ENCODE results near the gene PERCC1. TPM values are rescaled to one million over a fixed set of nuclear protein-coding genes. Genes with fewer than 3 reads are reported as not detected.

The PERCC1 gene
- total RNA-seq, 1 experiment from 2014 or later = not detected

- H3K27ac ChIP-seq (ENCODE audit: low read length) = no peak overlapping the region
- ChIA-PET POLR2A (ENCODE audit: unreplicated experiment) (no interaction called here), CTCF (interaction anchor here (0.6 kb wide), 1 partner anchor 168 kb away, joined by 4 read pairs; no protein-coding TSS in a partner anchor)
- no peaks in the 10 kb centered on the region for H3K36me3 ChIP-seq (ENCODE audit: low read depth, low read length)
- no peak overlapping the region for H3K4me3 ChIP-seq (ENCODE audit: low read length)
- DNase-seq (no peak), ATAC-seq (no peak)
- TF ChIP-seq EZH2 (IDR thresholded peaks at IDR 0.05; ENCODE audit: low read length, unreplicated experiment) (no peak), EZH2phosphoT487 (IDR thresholded peaks at IDR 0.05; ENCODE audit: borderline replicate concordance, low read length) (no peak), CTCF (conservative IDR thresholded peaks at IDR 0.05; ENCODE audit: low read depth, low read length) (no peak)
- no peak overlapping the region for H2AFZ ChIP-seq (ENCODE audit: low read length)
- no peaks in the 10 kb centered on the region for H3K27me3 ChIP-seq (ENCODE audit: low read length)
- no peaks in the 10 kb centered on the region for H3F3A ChIP-seq (ENCODE audit: low read length, unreplicated experiment)
- no TSS peak for BruUV-seq (replicated peaks)
- no peaks in the 10 kb centered on the region for H4K20me1 ChIP-seq (ENCODE audit: low read length)
- no peaks in the 10 kb centered on the region for H3K9me2 ChIP-seq (replicated peaks; ENCODE audit: low read length)
- intact Hi-C loops (cut with micrococcal nuclease) = no loop called here
- no peaks in the 10 kb centered on the region for H3K79me2 ChIP-seq (ENCODE audit: low read length)
- H3K4me2 ChIP-seq (ENCODE audit: low read length) = no peak overlapping the region
- H3K9ac ChIP-seq (ENCODE audit: low read length) = no peak overlapping the region
- no peaks in the 10 kb centered on the region for H3K4me1 ChIP-seq (ENCODE audit: insufficient read depth, low read length)
- no peaks in the 10 kb centered on the region for H3K9me3 ChIP-seq (ENCODE audit: low read length)
Measured at GRCh38 chr16:1426734-1427471, 4.0 kb upstream of the PERCC1 start.

- POLR2A ChIA-PET (ENCODE audit: unreplicated experiment) = no interaction called here
- no peak overlapping the region for H3K27ac ChIP-seq (ENCODE audit: low read length)
- no peak overlapping the region for H2AFZ ChIP-seq (ENCODE audit: low read length)
- DNase-seq (no peak), ATAC-seq (no peak)
- no peak overlapping the region for H3K4me2 ChIP-seq (ENCODE audit: low read length)
- no peaks in the 10 kb centered on the region for H3F3A ChIP-seq (ENCODE audit: low read length, unreplicated experiment)
- CTCF ChIA-PET = interaction anchor here (0.6 kb wide), 1 partner anchor 167 kb away, joined by 4 read pairs; no protein-coding TSS in a partner anchor
- no peak for TF ChIP-seq EZH2 (IDR thresholded peaks at IDR 0.05; ENCODE audit: low read length, unreplicated experiment)
- TF ChIP-seq EZH2phosphoT487 (IDR thresholded peaks at IDR 0.05; ENCODE audit: borderline replicate concordance, low read length) = no peak
- TF ChIP-seq CTCF (conservative IDR thresholded peaks at IDR 0.05; ENCODE audit: low read depth, low read length) = no peak
- intact Hi-C loops (cut with micrococcal nuclease) = no loop called here
- H3K79me2 ChIP-seq (ENCODE audit: low read length) = no peaks in the 10 kb centered on the region
- H3K4me1 ChIP-seq (ENCODE audit: insufficient read depth, low read length) = no peaks in the 10 kb centered on the region
- H3K9me2 ChIP-seq (replicated peaks; ENCODE audit: low read length) = no peaks in the 10 kb centered on the region
- H3K4me3 ChIP-seq (ENCODE audit: low read length) = no peak overlapping the region
- H4K20me1 ChIP-seq (ENCODE audit: low read length) = no peaks in the 10 kb centered on the region
- no peak overlapping the region for H3K9ac ChIP-seq (ENCODE audit: low read length)
- H3K36me3 ChIP-seq (ENCODE audit: low read depth, low read length) = no peaks in the 10 kb centered on the region
- no peaks in the 10 kb centered on the region for H3K9me3 ChIP-seq (ENCODE audit: low read length)
- no TSS peak for BruUV-seq (replicated peaks)
- H3K27me3 ChIP-seq (ENCODE audit: low read length) = no peaks in the 10 kb centered on the region
Measured at GRCh38 chr16:1427473-1428461, 3.1 kb upstream of the PERCC1 start.

Measured in PC-3 (cell line).